GM18502 (cell line): ENCODE results near the gene SORL1.

Experiments used
- ATAC-seq: cut with Tn5 transposase; IDR thresholded peaks from one replicate; pipeline ENCODE4 v1.9.1; 2021; ENCODE audit warnings: mild to moderate bottlenecking; ENCODE audit not compliant: unreplicated experiment, poor library complexity

Gene SORL1

DNA sequence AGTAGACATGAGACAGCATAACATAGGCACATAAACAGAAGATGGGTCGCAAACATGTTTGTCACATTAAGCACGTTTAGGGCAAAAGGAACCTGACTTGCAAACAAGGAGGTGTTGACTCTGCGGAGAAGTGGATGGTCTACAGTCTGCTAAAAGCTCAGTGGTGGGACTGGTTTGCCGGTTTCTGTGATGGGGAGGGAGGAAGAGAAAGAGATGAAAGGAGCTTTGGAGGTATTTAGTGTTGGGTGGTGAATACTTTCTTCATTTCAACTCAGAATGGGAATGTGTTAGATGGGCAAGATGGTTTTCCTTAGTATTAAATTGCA, 192.0 kb downstream of the SORL1 start:
- no peak for ATAC-seq

DNA sequence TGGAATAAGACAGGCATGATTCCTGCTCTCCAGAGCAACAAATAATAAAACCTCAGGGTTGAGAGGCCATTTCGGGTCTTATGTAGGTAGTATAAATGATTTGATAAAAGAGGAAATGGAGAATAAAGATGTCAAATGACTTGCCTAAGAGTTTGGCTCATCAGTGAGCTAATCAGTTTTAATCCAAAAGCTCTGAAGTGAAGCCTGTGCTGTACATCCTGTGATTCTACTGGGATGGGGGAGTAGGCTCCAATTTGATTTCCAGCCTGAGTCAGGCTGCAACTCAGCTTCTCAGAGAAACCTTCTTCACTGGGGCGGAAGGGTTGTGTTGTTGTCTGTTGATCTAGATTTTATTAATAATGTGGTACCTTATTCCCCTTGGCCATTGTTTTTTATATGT, 192.9 kb downstream of the SORL1 start:
- ATAC-seq, result no peak

DNA sequence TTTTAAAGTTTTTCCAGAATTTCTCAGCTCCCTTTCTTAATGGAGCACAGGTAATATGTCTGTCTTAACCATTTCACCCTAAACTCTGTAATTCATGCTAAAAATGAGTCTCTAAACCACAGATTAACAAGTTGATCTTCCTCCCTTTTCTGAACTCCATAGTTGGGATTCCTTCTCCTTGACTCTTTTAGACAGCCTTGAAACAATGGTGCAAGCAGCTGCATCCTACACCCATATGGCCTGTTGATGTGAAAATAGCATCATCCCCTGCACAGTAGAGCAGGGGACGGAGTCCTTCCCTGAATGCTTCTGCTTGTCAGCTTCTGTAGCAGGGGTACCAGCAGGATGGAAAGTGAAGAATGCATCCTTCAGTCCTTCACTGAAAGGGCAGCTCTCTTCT, 193.5 kb downstream of the SORL1 start:
- ATAC-seq, result no peak

DNA sequence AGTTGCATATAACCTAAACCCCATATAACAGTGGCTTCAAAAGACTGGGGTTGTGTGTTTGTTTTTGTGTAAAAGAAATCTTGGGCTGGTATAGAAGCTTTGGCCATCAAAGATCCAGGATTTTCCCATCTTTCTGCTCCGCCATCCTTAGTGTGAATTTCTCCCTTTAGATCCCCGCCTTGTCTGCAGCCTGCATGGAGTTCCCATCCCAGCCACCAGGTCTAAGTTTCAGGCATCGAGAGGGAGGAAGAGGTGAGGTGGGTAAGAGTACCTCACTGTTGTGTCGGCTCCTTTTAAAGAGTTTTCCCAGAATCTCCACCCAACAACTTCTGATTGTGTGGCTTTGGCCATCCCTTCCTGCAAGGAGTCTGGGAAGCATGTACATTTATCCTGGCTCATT, 196.2 kb downstream of the SORL1 start:
- ATAC-seq, result no peak

DNA sequence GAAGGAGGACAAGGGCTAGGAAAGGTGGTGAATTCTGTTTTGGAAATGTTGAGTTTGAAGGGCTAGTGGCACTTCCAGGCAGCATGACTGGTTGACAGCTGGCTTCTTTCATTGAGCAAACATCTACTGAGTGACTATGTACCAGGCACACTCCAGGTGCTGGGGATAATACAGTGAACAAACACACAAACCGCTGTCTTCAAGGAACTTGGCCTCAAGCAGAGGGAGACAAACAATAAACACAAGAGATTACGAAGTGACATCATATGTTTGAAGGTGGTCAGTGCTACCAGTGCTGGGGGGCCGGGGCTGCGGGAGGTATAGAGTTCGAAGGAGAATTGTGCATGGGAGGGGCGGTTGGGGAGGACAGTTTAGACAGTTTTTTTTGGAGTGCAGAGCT, 197.7 kb downstream of the SORL1 start:
- no peak for ATAC-seq

DNA sequence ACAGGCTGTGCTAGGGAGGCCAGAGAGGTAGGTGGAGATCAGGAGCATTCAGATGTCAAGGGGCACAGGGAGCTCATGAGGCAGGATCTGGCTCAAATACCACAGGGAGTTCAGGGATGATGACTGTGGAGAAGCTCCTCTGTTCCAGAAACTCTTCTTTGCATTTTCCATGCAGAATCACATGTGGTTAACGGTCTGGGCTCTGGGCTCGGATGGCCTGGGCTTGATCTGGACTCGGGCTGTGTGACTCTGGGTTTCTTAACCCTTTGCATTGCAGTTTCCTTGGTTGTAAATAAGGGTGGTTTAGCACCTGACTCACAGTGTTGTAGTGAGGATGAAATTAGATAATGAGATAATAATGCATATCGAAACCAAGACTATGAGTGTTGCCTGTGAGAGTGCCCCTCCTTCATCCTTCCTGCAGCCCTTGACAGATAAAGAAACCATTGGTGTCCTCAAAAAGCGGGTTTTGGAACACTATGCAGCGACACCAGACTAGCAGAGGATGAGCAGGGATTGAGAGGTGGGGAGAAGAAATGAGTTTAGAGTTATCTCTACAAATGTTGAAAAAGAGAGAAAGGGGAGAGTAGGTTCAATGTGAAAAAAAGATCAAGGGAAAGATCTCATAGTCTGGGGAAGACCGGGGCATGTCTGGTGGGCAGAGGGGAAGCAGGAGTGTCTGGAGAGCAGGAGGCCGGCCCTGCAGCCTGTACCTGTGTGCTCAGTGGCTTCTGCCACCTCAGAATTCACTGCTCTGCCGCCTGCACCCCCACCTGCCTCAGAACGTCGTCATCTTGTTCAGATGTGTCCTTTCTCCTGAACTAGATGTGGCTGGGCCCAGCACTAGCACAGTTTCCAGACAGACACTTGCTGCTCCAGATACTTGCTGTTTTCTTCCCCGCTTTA, 198.5 kb downstream of the SORL1 start:
- ATAC-seq, result no peak

DNA sequence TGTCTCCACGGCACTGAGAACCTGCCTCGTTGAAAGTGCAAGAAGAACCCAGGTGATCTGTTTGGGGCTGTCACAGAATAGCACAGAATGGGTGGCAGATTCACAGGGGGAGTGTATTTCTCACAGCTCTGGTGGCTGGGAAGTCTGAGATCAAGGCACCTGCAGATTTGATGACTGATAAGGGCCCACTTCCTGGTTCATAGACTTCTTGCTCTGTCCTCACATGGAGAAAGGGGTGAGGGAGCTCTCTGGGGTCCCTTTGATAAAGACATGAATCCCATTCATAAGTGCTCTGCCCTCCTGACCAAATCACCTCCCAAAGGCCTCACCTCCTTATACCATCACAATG, 199.1 kb downstream of the SORL1 start:
- ATAC-seq, result no peak

DNA sequence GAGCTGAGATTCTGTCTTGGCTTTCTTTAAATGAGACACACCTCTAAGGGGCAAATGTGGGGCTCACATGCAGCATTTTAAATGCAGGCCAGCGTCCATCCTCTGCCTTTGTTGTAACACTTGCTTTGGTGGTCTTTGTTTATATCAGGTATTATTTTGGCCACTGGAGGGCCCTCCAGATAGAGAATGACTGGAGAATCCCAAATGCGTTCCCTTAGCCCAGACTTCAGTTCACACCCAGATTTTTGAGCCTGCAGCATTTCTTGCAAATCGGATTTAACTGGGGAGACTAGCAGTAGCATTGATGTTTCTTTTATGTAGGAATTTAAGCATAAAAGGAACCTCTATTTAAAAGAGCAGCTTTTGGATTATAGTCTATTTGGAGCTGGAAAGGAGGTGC, 200.9 kb downstream of the SORL1 start:
- no peak for ATAC-seq

DNA sequence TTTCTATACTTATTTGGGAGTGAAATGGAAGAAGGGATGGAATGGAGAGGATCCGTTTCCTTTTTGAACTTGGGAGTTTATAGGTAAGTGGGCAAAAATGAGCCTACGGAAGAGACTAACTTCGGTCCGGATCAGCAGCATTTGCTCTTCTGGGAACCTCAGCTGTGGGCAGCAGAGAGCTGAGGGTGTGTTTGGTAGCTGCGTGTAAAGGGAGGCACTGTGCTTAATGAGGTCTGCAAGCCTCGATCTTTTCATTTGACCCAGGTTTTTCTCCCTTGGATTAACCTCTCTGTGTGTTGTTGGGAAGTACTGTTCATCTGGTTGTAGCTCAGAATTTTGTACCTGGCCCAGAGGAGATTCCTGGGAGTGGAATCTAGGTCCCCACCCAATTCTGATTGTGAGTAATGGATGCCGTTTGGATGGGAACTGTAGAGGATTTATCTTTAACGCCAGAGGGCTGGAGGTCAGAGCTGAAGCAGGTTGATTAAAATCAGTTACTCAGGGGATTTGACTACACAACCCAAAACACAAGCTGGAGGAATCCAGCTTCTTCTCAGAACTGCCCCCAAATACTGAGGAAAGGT, 202.2 kb downstream of the SORL1 start:
- ATAC-seq, result no peak

DNA sequence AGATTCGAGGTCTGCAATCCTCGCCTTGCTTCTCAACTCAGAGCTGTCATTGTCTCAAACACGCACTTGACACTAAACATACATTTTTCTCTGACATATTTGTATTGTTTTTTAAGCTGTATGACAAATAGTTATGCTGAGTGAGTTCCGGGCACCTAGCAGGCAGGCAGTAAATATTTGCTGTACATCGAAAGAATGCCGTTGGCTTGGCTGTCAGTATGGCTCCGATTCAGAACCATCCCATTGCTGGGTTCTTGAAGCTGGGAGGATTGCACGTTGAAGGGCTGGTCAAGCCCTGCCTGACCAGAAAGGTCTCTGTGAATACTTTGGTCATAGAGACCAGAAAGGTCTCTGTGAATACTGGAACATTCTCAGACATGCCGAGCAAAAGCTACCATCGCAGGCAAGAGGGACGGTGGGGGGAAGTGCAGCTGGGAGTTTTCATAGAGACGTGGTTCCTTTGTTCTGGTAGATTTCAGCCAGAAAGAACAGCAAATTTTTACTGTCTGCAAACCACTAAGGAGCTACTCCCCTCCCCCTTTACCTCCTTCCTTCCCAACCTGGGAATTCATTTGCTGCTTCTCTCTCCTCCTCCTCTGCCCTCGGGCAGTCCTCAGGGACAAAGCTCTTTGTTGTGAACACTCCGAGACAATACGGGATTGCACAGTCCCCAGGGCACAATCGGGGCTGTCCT, 202.9 kb downstream of the SORL1 start:
- no peak for ATAC-seq

DNA sequence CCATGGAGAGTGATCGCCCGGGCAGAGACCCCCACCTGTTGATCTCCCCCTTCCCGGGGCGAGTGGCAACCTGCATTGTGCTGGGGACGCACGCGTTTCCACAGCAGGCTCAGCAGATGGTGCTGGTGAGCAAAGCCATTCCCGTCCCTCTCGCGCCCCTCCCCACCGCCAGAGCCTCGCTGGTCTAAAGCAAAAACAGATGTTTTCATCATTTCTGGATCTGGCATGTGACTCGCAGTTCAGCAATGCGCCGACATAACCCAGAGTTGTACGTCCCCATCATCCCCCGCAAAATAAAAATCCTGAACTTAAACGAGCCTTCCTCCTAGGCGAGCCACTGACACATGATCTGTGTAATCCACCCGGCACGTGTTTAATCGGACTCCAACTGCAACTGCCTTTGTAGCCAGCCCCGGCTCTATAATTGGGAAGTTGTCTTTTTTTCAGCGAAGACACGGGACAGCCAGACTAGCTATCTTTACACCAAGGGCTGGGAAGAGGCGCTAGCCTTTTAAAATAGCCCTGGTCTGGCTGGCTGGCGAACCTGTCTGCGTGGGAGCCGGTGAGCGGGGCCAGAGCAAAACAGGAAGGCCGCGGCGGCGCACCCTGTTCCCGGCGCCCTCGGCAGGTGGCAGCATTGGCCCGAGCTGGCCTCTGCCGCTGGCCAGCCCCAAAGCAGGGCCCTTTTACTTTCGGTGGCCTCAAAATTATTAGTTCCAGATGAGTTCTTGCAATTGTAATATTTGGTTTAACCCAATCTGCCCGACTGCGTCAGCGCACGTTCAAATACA, 203.6 kb downstream of the SORL1 start:
- ATAC-seq, result peak; percentile 89

DNA sequence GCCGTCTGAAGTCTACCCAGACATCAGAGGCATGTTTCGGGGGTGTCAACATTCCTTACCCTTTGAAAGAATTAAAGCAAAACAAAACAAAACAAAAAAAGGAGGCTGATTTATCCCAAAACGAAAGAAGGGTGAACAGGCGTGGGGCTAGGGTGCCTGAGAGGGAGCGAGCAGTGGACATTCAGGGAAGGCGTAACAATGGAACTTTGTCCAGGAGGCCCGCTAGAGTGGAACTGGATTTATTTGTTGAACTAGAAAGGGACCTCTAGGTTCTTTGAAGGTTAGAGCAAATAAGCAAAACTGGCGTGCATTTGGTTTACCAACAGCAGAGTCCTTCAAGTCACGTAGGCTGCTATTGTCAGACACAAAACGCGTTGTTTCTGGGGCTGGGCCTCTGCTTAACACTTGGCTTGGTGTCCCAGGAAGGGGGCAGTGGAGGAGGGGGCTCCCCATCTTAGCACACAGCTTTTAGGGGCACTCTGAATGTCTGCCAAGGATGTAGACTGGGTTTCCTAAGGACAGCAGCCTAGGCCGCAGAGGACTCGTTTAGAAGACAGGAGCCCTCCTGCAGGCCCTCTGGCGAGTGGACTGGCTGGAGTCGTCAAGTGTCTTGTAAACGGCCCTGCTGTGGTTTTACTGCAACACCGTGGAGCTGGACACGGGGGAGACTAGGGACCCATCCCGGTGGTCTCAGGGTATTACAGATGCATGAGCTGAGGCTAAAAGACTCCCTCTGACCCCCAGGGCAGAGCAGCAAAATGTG, 204.4 kb downstream of the SORL1 start:
- ATAC-seq, result no peak

DNA sequence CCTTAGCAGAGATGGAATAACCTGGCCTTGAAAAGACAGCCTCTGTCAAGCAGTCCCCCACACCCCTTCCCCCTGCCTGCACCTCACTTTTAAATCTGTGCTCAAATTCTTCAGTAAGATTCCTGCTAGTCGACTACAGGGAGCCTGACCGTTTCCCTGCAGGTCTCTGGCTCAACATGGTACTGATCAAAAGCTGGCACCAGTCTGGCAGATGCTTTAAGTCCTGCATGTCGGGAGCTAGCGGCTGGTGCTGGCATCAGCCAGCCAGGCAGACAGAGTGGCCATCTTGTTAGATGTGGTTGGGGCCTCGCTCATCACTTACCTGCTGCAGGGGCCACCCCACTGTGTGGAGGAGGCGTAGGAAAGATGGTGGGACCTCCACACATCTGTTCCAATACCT, 205.0 kb downstream of the SORL1 start:
- no peak for ATAC-seq

DNA sequence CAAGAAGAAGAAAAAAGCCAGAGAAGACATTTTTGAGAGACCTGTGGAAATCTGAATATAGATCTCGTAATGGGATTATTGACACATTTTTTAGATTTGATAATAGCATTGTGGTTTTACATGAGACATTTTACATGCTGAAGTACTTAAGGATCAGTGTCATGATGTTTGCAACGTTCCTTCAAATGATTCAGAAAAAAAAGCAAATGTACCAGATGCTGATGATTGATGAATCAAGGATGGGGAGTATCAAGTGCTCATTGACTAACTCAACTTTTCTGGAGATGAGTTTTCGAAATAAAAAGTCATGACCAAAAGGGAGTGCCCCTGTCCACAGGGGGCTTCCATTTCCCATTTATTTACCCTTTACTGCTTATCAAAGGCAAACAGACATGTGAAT, 207.7 kb downstream of the SORL1 start:
- no peak for ATAC-seq

DNA sequence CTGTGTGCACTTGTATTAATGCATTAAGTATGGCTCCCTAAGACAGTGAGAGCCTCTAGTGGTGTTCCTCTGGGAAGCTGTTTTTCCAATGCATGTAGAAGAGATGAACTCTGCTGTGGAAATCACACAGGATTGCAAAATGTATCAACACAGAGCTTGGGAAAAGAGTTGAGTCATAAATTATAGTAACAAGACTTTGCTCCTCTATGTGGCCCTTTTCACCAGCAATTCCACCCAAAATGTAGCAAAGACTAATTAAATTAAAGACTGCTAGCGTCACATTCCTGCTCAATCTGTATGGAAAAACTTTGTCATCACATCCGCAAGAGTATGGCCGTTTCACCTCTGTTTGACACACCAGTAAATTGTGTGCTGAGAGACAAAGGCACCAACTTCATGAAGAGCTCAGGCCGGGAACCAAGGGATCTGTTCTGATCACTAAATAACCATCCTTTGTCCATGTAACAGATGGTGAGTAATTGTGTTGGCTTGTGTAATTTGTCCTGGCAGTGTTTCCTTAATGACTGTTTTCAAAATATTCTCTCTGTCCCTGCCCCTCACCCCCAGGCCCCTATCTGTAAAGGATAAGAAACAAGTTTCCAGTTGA, 209.9 kb downstream of the SORL1 start:
- no peak for ATAC-seq

DNA sequence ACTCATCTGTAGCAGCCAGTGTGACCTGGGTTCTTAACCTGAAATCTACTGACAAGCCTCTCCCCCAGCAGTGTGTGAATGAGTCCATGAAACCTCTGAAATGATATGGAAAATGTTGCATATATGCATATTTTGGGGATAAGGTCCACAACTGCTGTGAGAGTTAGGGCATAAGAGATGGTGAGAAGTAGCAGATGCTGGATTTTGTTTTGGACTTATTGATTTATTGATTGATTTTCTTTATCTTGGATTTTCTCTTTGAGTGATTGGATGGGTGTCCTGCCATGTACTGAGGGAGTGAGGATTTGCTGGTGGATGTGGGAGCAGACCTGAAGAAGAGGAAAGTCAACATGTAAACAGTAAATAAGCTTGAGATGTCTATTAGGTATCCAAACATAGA, 212.0 kb downstream of the SORL1 start:
- ATAC-seq, result no peak

DNA sequence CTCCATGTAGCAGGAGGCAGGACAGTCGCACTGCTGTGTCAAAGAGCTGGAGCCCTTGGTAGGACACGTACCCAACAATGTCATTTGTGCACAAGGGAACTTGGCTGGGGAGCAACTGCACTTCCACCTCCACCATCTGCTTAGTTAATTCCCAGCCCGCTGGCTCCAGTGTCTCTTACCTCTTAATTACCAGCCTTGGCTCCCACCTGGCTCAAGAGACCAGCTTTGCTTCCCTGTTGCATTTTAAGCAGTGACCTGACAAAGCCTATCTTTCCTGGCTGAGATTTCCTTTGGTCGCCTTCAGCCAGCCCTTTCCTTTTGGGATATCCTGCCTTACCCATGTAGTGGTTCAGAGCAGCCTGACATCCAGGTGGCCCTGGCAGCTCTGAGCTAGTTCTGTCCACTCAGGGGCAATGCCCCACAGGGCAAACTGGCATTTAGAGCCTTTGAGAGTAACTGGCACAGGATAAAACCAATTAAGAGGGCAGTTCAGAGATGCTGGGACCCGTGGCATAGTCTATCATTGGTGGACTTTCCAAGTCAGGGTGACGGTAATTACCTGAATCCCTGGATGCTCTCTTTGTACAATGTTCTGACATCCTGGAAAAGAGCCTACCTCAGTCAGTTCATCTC, 213.2 kb downstream of the SORL1 start:
- no peak for ATAC-seq

DNA sequence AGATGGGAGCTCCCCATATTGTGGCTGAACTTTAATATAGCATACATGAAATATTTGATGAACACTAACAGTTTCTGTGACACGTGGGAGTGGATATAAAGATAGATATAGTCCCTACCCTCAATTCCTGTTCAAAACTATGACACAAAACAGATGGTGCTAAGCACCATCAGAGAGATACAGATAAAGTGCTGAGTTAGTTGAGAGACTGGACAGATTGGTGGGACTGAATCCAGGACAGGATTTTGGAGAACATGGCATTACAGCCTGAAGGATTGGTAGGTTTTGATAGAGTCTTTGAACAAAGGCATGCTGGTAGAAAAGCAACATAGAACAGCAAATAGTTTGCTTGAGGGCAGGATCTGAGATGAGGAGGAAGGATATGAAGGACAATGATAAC, 215.7 kb downstream of the SORL1 start:
- ATAC-seq, result no peak

DNA sequence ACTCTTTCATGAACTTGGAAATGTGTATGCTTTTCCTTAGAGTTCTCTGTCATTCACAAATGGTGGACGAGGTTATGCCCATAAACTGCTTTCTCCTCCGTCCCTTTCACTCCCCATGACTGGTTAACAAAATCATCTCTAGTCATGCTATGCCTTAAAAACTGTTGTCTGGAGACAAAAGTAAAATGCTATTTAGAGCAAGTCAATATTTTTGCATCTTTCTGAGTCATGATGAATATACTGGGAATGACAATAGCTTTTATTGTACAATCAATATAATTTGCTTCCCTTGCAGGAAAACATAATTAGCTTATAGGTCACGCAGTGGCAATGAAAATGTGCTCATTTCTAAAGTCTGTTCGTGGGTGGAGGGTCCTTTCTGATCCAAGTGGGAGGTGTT, 217.3 kb downstream of the SORL1 start:
- ATAC-seq, result no peak
